B cell (primary cell): ENCODE results near the gene RABL3.

ENCODE experiments used
- EZH2 ChIP-seq: IDR thresholded peaks from 2 replicates; pipeline ENCODE4 v1.6.1; 2012; ENCODE audit warnings: borderline replicate concordance, low read depth, mild to moderate bottlenecking, moderate library complexity, low read length; ENCODE audit not compliant: insufficient read depth, poor library complexity, severe bottlenecking
- TF ChIP-seq, protein P1 (sequence below): fragments of 200-600 bp; IDR thresholded peaks from one replicate; pipeline ENCODE4 v1.8.0; 2022; ENCODE audit warnings: antibody characterized with exemption, mild to moderate bottlenecking

DNA sequence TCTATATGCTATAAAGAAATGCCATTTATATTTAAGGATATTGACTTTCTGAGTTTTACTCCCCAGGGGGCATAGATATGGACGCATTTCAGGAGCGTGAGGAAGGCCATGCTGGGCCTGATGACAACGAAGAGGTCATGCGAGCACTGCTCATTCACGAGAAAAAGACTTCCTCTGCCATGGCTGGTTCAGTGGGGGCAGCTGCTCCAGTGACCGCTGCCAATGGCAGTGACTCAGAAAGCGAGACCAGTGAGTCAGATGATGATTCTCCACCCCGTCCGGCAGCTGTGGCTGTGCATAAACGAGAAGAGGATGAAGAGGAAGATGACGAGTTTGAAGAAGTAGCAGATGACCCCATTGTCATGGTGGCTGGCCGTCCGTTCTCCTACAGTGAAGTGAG, 38.7 kb upstream of the RABL3 start:
- TF ChIP-seq EZH2: no peak
- TF ChIP-seq, protein P1, sequence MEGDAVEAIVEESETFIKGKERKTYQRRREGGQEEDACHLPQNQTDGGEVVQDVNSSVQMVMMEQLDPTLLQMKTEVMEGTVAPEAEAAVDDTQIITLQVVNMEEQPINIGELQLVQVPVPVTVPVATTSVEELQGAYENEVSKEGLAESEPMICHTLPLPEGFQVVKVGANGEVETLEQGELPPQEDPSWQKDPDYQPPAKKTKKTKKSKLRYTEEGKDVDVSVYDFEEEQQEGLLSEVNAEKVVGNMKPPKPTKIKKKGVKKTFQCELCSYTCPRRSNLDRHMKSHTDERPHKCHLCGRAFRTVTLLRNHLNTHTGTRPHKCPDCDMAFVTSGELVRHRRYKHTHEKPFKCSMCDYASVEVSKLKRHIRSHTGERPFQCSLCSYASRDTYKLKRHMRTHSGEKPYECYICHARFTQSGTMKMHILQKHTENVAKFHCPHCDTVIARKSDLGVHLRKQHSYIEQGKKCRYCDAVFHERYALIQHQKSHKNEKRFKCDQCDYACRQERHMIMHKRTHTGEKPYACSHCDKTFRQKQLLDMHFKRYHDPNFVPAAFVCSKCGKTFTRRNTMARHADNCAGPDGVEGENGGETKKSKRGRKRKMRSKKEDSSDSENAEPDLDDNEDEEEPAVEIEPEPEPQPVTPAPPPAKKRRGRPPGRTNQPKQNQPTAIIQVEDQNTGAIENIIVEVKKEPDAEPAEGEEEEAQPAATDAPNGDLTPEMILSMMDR: no peak
